WI38 (cell line): ENCODE results near the gene ABCA13.

ENCODE experiments used
- H3K4me3 ChIP-seq: 2 replicates; pipeline ENCODE4 v1.5.1; 2011; ENCODE audit warnings: low read depth, mild to moderate bottlenecking, control low read depth, low read length
- TF ChIP-seq, protein P1 (sequence below): IDR thresholded peaks from 2 replicates; pipeline ENCODE4 v1.5.1; 2012; ENCODE audit warnings: low read depth, mild to moderate bottlenecking, control low read depth, low read length

Gene ABCA13

DNA sequence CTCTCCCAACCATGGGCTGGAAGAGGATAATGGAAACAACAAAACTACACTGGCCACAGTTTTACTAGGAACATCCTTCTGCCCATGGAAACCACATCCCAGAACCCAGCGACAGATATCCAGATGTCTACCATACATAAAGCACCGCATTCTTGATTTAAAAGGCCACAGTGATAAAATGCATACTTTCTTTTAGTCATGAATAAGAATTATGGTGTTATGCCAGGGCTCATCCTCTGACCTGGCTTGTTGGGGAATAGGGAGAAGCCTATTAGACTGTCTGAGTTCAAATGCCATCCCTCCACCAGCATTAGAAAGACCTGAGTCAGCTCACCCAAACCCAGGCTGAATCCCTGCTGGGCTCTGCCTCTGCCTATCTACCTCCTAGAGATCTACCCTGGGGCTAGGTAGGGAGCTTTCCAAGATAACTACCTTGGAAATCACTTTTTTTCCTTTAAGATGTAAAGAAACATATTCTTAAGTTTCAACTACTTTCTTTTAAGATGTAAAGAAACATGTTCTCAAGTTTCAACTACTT, 5.2 kb downstream of the ABCA13 start:
- no peak overlapping the region for H3K4me3 ChIP-seq
- TF ChIP-seq, protein P1, sequence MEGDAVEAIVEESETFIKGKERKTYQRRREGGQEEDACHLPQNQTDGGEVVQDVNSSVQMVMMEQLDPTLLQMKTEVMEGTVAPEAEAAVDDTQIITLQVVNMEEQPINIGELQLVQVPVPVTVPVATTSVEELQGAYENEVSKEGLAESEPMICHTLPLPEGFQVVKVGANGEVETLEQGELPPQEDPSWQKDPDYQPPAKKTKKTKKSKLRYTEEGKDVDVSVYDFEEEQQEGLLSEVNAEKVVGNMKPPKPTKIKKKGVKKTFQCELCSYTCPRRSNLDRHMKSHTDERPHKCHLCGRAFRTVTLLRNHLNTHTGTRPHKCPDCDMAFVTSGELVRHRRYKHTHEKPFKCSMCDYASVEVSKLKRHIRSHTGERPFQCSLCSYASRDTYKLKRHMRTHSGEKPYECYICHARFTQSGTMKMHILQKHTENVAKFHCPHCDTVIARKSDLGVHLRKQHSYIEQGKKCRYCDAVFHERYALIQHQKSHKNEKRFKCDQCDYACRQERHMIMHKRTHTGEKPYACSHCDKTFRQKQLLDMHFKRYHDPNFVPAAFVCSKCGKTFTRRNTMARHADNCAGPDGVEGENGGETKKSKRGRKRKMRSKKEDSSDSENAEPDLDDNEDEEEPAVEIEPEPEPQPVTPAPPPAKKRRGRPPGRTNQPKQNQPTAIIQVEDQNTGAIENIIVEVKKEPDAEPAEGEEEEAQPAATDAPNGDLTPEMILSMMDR: no peak

DNA sequence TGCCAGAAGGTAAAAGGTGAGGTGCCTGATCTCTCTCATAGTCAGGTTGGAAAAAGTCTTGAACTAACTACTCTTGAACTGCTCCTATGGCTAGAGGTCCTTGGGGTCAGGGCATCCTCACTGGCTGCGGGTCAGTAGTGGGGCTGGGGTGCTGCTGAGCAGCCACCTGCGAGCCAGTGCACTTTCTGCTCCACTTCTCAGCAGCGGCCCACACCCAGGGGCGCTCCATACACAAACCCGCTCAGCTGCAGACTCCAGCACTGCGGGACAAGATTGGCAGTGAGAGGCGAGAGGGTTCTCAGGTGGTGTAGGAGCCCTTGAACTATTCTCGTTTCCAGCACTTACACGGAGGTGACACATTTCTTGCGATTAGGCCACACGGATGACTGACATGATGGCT, 6.0 kb downstream of the ABCA13 start:
- TF ChIP-seq, protein P1: no peak
- no peak overlapping the region for H3K4me3 ChIP-seq

DNA sequence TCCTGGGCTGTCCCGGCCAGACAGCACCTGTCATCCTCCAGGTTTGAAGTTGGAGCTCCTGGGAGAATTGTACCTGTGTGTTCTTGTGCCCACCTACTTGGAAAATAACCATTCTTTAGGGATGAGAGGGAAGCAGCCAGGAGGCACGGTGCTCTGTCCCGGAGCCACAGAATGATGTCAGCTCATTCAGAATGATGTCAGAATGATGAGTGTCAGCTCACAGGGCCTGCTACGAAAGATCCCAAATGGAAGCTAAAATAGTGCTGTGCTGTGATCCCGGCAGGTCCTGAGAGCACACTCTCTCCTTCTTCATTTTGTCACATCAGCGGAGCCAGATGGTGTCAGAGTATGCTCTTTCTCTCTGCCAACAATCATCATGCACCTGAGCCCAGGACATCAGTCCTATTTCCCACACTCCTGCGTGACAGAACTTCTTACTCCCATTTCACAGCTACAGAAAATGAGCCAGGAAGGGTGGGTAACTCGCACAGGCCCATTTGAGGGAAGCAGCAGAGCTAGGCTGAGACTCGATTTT, 8.3 kb downstream of the ABCA13 start:
- H3K4me3 ChIP-seq: no peak overlapping the region
- TF ChIP-seq, protein P1: no peak

DNA sequence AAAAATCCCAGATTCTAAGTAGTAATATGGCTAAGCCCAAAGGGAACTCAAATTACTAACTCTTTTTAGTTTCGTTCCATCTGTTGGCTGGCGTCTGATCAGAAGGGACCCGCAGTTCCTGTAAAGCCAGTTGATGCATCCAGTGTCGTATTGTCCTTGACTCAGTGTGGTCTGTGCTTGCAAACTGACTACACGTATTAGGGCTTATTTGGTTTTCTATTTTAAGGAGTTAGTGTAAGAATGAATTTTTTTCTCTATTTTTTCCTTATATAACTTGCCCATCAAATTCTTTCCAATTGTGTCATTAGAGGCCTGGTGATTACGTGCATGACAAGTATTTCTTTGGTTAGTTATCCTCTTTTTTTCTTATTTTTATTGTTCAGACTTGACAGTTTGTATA, 9.7 kb downstream of the ABCA13 start:
- H3K4me3 ChIP-seq: no peak overlapping the region
- TF ChIP-seq, protein P1: no peak

DNA sequence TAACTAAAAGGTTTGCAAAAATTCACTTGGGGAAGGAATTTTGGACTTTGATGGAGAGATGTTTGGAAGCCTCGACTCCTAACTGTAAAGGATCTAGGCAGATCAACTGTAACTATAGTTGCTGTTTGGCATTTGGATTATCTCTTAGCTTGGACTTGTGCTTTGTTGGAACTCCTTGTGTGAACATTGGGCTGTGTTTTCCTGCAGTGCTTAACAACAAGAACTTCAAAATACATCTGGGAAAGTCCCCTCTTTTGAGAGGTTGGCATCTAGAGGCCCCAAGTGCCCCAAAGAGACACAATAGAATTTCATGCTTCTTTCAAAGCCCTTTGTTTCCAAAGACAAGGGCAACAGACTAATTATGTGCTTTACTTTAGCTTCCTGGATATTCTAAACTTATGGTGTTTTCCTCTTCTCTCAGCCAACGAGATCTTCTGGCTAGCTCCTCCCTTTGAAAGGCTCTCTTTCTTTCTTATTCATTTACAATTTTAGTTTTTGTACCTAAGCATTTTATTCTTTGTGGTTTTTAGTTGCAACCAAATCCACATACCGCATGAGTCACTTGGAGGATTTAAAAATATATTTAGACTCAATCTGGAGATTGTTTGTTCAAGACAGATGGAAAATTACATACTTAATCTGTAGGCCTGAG, 11.6 kb downstream of the ABCA13 start:
- TF ChIP-seq, protein P1: no peak
- no peak overlapping the region for H3K4me3 ChIP-seq

DNA sequence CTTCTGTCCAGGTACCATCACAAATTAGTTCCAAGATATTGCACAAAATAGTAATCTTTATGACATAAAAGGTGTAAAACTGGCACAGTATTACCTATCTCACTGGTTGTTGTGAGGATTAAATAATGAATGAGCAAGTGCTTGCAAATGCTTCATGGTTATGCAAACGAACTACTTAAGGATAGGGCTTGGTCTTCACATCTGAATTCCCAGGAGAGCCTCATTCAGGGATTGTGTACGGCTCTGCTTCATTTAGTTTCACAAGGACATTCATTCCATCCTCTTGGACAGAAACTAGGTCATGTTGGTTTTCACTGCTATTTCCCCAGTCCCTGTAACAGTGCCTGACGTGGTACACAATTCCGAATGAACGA, 12.1 kb downstream of the ABCA13 start:
- no peak overlapping the region for H3K4me3 ChIP-seq
- TF ChIP-seq, protein P1: no peak

DNA sequence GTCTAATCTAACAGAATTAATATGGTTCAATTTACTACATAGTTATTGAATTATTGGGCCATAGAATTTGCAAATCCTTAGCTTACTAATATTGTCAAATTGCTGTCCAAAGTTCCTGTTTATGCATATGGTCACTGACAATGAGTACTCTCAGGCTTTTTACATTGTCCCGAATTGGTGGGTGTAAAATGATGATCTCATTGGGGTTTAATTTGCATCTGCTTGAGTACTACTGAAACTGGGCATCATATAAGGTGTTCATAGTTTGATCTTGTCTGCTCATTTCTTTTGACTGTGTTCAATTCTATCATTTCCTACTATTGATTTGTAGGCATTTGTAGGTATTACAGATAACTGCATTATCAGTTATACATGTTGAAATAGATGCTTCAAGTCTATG, 12.7 kb downstream of the ABCA13 start:
- H3K4me3 ChIP-seq: no peak overlapping the region
- TF ChIP-seq, protein P1: no peak
